Measurements from ENCODE around the gene GOLGA3. TPM values are rescaled to one million over a fixed set of nuclear protein-coding genes. Genes with fewer than 3 reads are reported as not detected.

The GOLGA3 gene
- total and polyA plus RNA-seq, 12 donors: 11.7 to 83.5 (median 48.0) TPM

GRCh38 chr12:132807295-132808092 is 21.2 kb downstream of the GOLGA3 start:
- 76 to 88% (median 83%) methylated on average over 11 to 25 of the region's 25 CpGs for WGBS, 4 donors
- intact Hi-C loops (cut with DNase I): no loop called here
- TF ChIP-seq CTCF (IDR thresholded peaks at IDR 0.05) (no peak), POLR2A (IDR thresholded peaks at IDR 0.05) (no peak)

GRCh38 chr12:132806857-132807256 is 21.8 kb downstream of the GOLGA3 start:
- WGBS, 4 donors: 87 to 92% (median 89%) methylated on average over 18 of the region's 18 CpGs
- H3K36me3 ChIP-seq (replicated peaks in 1 of 2): peaks cover 0 to 74% of the 10 kb centered on the region in 2 donors
- no peak overlapping the region for H3K4me3 ChIP-seq
- H3K27me3 ChIP-seq: no peaks in the 10 kb centered on the region
- no peaks in the 10 kb centered on the region for H3K9me3 ChIP-seq (replicated peaks in 1 of 3)
- no peak for TF ChIP-seq POLR2A (IDR thresholded peaks at IDR 0.05)
- TF ChIP-seq CTCF (IDR thresholded peaks at IDR 0.05): no peak
- no peak overlapping the region for H3K27ac ChIP-seq
- H3K4me1 ChIP-seq (replicated peaks in 1 of 2): no peaks in the 10 kb centered on the region
- intact Hi-C loops (cut with DNase I): no loop called here
- no peak for DNase-seq

More at GRCh38 chr12:132807295-132808092, 21.2 kb downstream of the GOLGA3 start:
- Histone ChIP-seq H3K9me3 (replicated peaks in 1 of 3) (no peaks in the 10 kb centered on the region), H3K36me3 (replicated peaks in 1 of 2) (peaks cover 0 to 70% of the 10 kb centered on the region in 2 donors), H3K27ac (no peak overlapping the region), H3K27me3 (no peaks in the 10 kb centered on the region), H3K4me3 (no peak overlapping the region), H3K4me1 (replicated peaks in 1 of 2) (no peaks in the 10 kb centered on the region)
- no peak for DNase-seq

- 70 to 86% (median 82%) methylated on average over 12 to 16 of the region's 16 CpGs for WGBS, 4 donors
- Histone ChIP-seq H3K36me3 (replicated peaks in 1 of 2) (peaks cover 0 to 86% of the 10 kb centered on the region in 2 donors), H3K4me3 (no peak overlapping the region), H3K9me3 (replicated peaks in 1 of 3) (no peaks in the 10 kb centered on the region), H3K4me1 (replicated peaks in 1 of 2) (no peaks in the 10 kb centered on the region), H3K27me3 (no peaks in the 10 kb centered on the region), H3K27ac (no peak overlapping the region)
- intact Hi-C loops (cut with DNase I): no loop called here
- no peak for TF ChIP-seq CTCF (IDR thresholded peaks at IDR 0.05)
- no peak for TF ChIP-seq POLR2A (IDR thresholded peaks at IDR 0.05)
- DNase-seq: no peak
Observed at GRCh38 chr12:132804426-132804861, 24.2 kb downstream of the GOLGA3 start.

- 85 to 99% (median 95%) methylated on average over 15 of the region's 15 CpGs for WGBS, 4 donors
- H3K27ac ChIP-seq: no peak overlapping the region
- intact Hi-C loops (cut with DNase I): no loop called here
- no peaks in the 10 kb centered on the region for H3K27me3 ChIP-seq
- TF ChIP-seq CTCF (IDR thresholded peaks at IDR 0.05): no peak
- TF ChIP-seq POLR2A (IDR thresholded peaks at IDR 0.05): no peak
- peaks cover 0 to 91% of the 10 kb centered on the region in 2 donors for H3K36me3 ChIP-seq (replicated peaks in 1 of 2)
- no peak overlapping the region for H3K4me3 ChIP-seq
- H3K9me3 ChIP-seq (replicated peaks in 1 of 3): no peaks in the 10 kb centered on the region
- no peaks in the 10 kb centered on the region for H3K4me1 ChIP-seq (replicated peaks in 1 of 2)
- no peak for DNase-seq
Observed at GRCh38 chr12:132803888-132804287, 24.8 kb downstream of the GOLGA3 start.
